ENCODE measurements around the gene IL10RB.

DNA sequence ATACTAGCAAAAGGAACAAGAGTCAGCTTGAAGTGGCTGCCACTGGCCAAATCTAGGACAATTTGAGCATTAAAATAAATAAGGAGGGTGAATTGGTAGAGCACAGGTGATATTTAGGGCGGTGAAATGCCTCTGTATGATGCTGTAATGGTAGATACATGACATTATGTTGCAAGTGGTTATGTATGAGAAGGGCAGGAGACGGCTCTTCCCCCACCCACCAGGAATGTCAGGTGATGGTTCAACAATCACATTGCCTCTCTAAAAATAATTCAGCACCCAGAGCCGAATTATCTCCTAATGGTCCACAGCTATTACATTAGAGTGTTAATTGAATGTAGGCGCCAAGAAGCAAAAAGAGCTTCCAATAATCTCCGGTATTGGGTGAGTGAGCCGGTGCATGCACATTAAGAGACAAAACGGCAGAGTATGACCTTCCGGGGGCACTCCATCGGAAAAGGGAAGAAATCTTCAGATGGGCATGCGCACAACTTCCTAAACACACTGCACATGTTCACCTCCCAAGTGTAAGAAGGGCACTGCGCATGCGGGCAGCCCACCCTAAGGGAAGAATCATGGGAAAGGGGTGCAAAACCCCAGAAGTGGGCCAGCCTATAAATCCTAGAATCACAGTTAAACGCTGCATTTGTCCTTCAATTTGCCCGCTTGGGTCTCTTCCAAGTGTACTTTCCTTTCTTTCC, 51.8 kb downstream of the IL10RB start:
- TF ChIP-seq, protein P1, sequence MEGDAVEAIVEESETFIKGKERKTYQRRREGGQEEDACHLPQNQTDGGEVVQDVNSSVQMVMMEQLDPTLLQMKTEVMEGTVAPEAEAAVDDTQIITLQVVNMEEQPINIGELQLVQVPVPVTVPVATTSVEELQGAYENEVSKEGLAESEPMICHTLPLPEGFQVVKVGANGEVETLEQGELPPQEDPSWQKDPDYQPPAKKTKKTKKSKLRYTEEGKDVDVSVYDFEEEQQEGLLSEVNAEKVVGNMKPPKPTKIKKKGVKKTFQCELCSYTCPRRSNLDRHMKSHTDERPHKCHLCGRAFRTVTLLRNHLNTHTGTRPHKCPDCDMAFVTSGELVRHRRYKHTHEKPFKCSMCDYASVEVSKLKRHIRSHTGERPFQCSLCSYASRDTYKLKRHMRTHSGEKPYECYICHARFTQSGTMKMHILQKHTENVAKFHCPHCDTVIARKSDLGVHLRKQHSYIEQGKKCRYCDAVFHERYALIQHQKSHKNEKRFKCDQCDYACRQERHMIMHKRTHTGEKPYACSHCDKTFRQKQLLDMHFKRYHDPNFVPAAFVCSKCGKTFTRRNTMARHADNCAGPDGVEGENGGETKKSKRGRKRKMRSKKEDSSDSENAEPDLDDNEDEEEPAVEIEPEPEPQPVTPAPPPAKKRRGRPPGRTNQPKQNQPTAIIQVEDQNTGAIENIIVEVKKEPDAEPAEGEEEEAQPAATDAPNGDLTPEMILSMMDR (IDR thresholded peaks at IDR 0.05 in 4 of 5, conservative IDR thresholded peaks at IDR 0.05 in 1 of 5), result no peak
- no peak for TF ChIP-seq POLR2A (IDR thresholded peaks at IDR 0.05)
